ENCODE results near the gene AFF3. TPM values are rescaled to one million over a fixed set of nuclear protein-coding genes. Genes with fewer than 3 reads are reported as not detected.

Gene AFF3
- total and polyA plus RNA-seq, 2 donors (not counting 3 experiments of a cell fraction or from before 2014, with no cell fraction given), result 0.06 to 0.07 TPM

GRCh38 chr2:99939135-99939534 lies 203.3 kb downstream of the AFF3 start:
- Histone ChIP-seq H4K20me1 (replicated peaks; ENCODE audit: control insufficient read depth, extremely low read depth, insufficient read depth, low read length) (no peaks in the 10 kb centered on the region), H3K4me1 (ENCODE audit: control insufficient read depth, extremely low read depth, insufficient read depth, low read length) (no peaks in the 10 kb centered on the region), H2AFZ (ENCODE audit: low read depth, low read length) (no peak overlapping the region), H3K27me3 (ENCODE audit: control insufficient read depth in 2 of 2, insufficient read depth in 2 of 2, low read length in 2 of 2) (peaks cover 9% of the 10 kb centered on the region in 2 experiments), H3K36me3 (ENCODE audit: control insufficient read depth in 2 of 2, extremely low read depth in 1 of 2, insufficient read depth in 2 of 2, low read length in 2 of 2) (no peaks in the 10 kb centered on the region), H3K4me2 (ENCODE audit: insufficient read depth, low read length) (no peak overlapping the region), H3K9me3 (replicated peaks; ENCODE audit: control insufficient read depth, insufficient read depth, low read length) (no peaks in the 10 kb centered on the region), H3K4me3 (replicated peaks in 1 of 3; ENCODE audit: insufficient read depth in 1 of 3, low read depth in 1 of 3, low read length in 3 of 3) (no peak overlapping the region), H3K9ac (replicated peaks; ENCODE audit: extremely low read depth, insufficient read depth, low read length) (no peak overlapping the region), H3K9me1 (replicated peaks; ENCODE audit: control insufficient read depth, extremely low read depth, insufficient read depth, low read length) (no peaks in the 10 kb centered on the region), H3K27ac (ENCODE audit: insufficient read depth, low read depth, low read length) (no peak overlapping the region), H3K79me2 (ENCODE audit: control insufficient read depth, insufficient read depth, low read length) (no peaks in the 10 kb centered on the region)
- DNase-seq (ENCODE audit: low read depth, low spot score), result no peak
- BruUV-seq (replicated peaks), result no TSS peak
- dilution Hi-C loops (cut with MboI; ENCODE audit: extremely low pct_ligation_motif_present, low sequenced_read_pairs), result no loop called here
- intact Hi-C loops (cut with micrococcal nuclease), result no loop called here
- ChIA-PET POLR2A (no interaction called here), CTCF (interaction anchor here (1.1 to 2.3 kb wide), 2 partner anchors 10 to 120 kb away, joined by 3 to 9 read pairs; no protein-coding TSS in a partner anchor)
- FAIRE-seq, result no peak
- TF ChIP-seq MAX (IDR thresholded peaks at IDR 0.05; ENCODE audit: insufficient read depth, insufficient read length) (no peak), FOS (IDR thresholded peaks at IDR 0.05; ENCODE audit: borderline replicate concordance, insufficient read depth, low read length) (no peak), CTCF (IDR thresholded peaks at IDR 0.05; ENCODE audit: extremely low read depth in 1 of 2, insufficient read depth in 1 of 2, low read depth in 1 of 2, low read length in 2 of 2) (no peak), JUN (IDR thresholded peaks at IDR 0.05; ENCODE audit: borderline replicate concordance, insufficient read depth, insufficient read length, low read depth) (no peak)

GRCh38 chr2:99938250-99938649 lies 204.1 kb downstream of the AFF3 start:
- dilution Hi-C loops (cut with MboI; ENCODE audit: extremely low pct_ligation_motif_present, low sequenced_read_pairs), result no loop called here
- POLR2A ChIA-PET, result no interaction called here
- no peak overlapping the region for H3K4me2 ChIP-seq (ENCODE audit: insufficient read depth, low read length)
- TF ChIP-seq GATA2 (IDR thresholded peaks at IDR 0.05; ENCODE audit: insufficient read depth, insufficient read length, low read depth, low read length), result no peak
- no peak for TF ChIP-seq POLR2A (IDR thresholded peaks at IDR 0.05; ENCODE audit: low read depth, low read length)
- TF ChIP-seq FOS (IDR thresholded peaks at IDR 0.05; ENCODE audit: borderline replicate concordance, insufficient read depth, low read length), result no peak
- no peak for TF ChIP-seq MAX (IDR thresholded peaks at IDR 0.05; ENCODE audit: insufficient read depth, insufficient read length)
- no peak for TF ChIP-seq POLR2AphosphoS5 (IDR thresholded peaks at IDR 0.05; ENCODE audit: insufficient read depth, low read depth, low read length)
- no peak for TF ChIP-seq MYC (IDR thresholded peaks at IDR 0.05; ENCODE audit: low read depth, low read length)
- TF ChIP-seq CTCF (IDR thresholded peaks at IDR 0.05; ENCODE audit: extremely low read depth in 1 of 2, insufficient read depth in 1 of 2, low read depth in 1 of 2, low read length in 2 of 2), result no peak
- no peak for TF ChIP-seq EZH2 (IDR thresholded peaks at IDR 0.05; ENCODE audit: borderline replicate concordance, low read depth, low read length, severe bottlenecking)
- TF ChIP-seq JUN (IDR thresholded peaks at IDR 0.05; ENCODE audit: borderline replicate concordance, insufficient read depth, insufficient read length, low read depth), result no peak
- no peak overlapping the region for H3K9ac ChIP-seq (replicated peaks; ENCODE audit: extremely low read depth, insufficient read depth, low read length)
- no peaks in the 10 kb centered on the region for H3K4me1 ChIP-seq (ENCODE audit: control insufficient read depth, extremely low read depth, insufficient read depth, low read length)
- no peaks in the 10 kb centered on the region for H3K9me1 ChIP-seq (replicated peaks; ENCODE audit: control insufficient read depth, extremely low read depth, insufficient read depth, low read length)
- H3K27ac ChIP-seq (ENCODE audit: insufficient read depth, low read depth, low read length), result no peak overlapping the region
- CTCF ChIA-PET, result no interaction called here
- DNase-seq (ENCODE audit: low read depth, low spot score) (no peak), FAIRE-seq (no peak)
- no peaks in the 10 kb centered on the region for H3K9me3 ChIP-seq (replicated peaks; ENCODE audit: control insufficient read depth, insufficient read depth, low read length)
- H4K20me1 ChIP-seq (replicated peaks; ENCODE audit: control insufficient read depth, extremely low read depth, insufficient read depth, low read length), result no peaks in the 10 kb centered on the region
- peaks cover 9% of the 10 kb centered on the region in 2 experiments for H3K27me3 ChIP-seq (ENCODE audit: control insufficient read depth in 2 of 2, insufficient read depth in 2 of 2, low read length in 2 of 2)
- no peaks in the 10 kb centered on the region for H3K36me3 ChIP-seq (ENCODE audit: control insufficient read depth in 2 of 2, extremely low read depth in 1 of 2, insufficient read depth in 2 of 2, low read length in 2 of 2)
- no peaks in the 10 kb centered on the region for H3K79me2 ChIP-seq (ENCODE audit: control insufficient read depth, insufficient read depth, low read length)
- intact Hi-C loops (cut with micrococcal nuclease), result no loop called here
- BruUV-seq (replicated peaks), result no TSS peak
- H2AFZ ChIP-seq (ENCODE audit: low read depth, low read length), result no peak overlapping the region
- H3K4me3 ChIP-seq (replicated peaks in 1 of 3; ENCODE audit: insufficient read depth in 1 of 3, low read depth in 1 of 3, low read length in 3 of 3), result no peak overlapping the region
